Activated CD8-positive, alpha-beta T cell treated with anti-CD3 and anti-CD28 coated beads for 36 hours (primary cell): ENCODE measurements around the gene TANK. TPM values are rescaled to one million over a fixed set of nuclear protein-coding genes. Genes with fewer than 3 reads are reported as not detected.
"Not testable (repeated sequence)": the region's sequence is repeated elsewhere in the genome, so short reads cannot be mapped to it uniquely, and the experiment has no call there.

Experiments
- ATAC-seq: fragments of 200-7000 bp; cut with Tn5 transposase; one replicate; pipeline ENCODE4 v1.10.0; 2021; ENCODE audit warnings: mild to moderate bottlenecking, moderate library complexity
- CTCF ChIA-PET: fragments of 350-600 bp; sonication (Branson Sonifier 250); formaldehyde crosslinking; loops from one replicate; lab custom pipeline; 2021; ENCODE audit warnings: antibody characterized with exemption; lab: Charles Lee
- POLR2A ChIA-PET: fragments of 350-600 bp; sonication (Branson Sonifier 250); formaldehyde crosslinking; loops from one replicate; lab custom pipeline; 2021; ENCODE audit warnings: antibody characterized with exemption; lab: Charles Lee
- DNase-seq: peaks from one replicate; pipeline ENCODE4 v3.0.0-alpha.2; 2020
- H3K27ac Mint-ChIP-seq: one replicate; pipeline ENCODE4 v1.8.0; 2021; ENCODE audit warnings: mild to moderate bottlenecking, mixed read lengths
- H3K27me3 Mint-ChIP-seq: one replicate; pipeline ENCODE4 v1.8.0; 2021; ENCODE audit warnings: mixed read lengths
- H3K36me3 Mint-ChIP-seq: one replicate; pipeline ENCODE4 v1.8.0; 2021; ENCODE audit warnings: low read depth, mixed read lengths
- H3K4me1 Mint-ChIP-seq: one replicate; pipeline ENCODE4 v1.8.0; 2021; ENCODE audit warnings: low read depth, mixed read lengths
- H3K4me3 Mint-ChIP-seq: one replicate; pipeline ENCODE4 v1.8.0; 2021; ENCODE audit warnings: mild to moderate bottlenecking, moderate library complexity, mixed read lengths
- H3K9me3 Mint-ChIP-seq: one replicate; pipeline ENCODE4 v1.8.0; 2021; ENCODE audit warnings: mixed read lengths
- intact Hi-C: fragments of 100-400 bp; cut with micrococcal nuclease; formaldehyde crosslinking; loops from one replicate; pipeline ENCODE4 v1.10.0; 2022
- total RNA-seq, 2 experiments: library from RNA; stranded (reverse); gene quantifications; one replicate each; pipeline ENCODE4 v1.2.3, GENCODE V29; 2021
- TF ChIP-seq, protein P1 (sequence below): fragments of 200-600 bp; IDR thresholded peaks from one replicate; pipeline ENCODE4 v1.8.0; 2022; ENCODE audit warnings: antibody characterized with exemption, mild to moderate bottlenecking

TANK gene
- total RNA-seq, 2 experiments from 2014 or later, result 49.2 to 51.6 TPM

DNA sequence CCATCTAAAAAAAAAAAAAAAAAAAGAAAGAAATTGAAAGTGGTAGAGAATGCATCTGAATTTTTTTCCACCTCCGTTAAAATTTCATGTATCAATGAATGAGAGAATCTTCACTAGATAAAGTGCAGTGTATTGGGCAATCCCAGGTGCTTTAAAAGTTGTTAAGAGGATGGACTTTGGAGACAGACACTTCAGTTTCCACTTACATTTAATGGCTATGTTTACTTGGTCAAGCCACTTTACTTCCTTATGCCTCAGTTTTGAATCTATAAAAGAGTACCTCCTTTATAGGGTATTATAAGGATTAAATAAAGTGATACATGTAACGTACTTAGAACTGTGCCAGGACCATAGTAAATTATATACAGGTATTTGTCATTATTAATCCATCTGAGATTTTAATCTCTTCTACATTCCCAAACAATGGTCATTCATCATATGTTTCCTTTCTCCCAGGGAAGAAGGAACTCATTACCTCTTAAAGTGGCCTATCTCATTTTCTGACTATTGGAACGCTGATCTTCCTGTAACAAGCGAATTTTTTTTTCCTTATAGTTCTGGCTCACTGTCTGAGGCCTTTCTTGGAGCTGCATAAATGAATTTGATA is 29.1 kb upstream of the TANK start:
- H3K4me3 Mint-ChIP-seq, result no peak overlapping the region
- DNase-seq (no peak), ATAC-seq (no peak)
- TF ChIP-seq, protein P1, sequence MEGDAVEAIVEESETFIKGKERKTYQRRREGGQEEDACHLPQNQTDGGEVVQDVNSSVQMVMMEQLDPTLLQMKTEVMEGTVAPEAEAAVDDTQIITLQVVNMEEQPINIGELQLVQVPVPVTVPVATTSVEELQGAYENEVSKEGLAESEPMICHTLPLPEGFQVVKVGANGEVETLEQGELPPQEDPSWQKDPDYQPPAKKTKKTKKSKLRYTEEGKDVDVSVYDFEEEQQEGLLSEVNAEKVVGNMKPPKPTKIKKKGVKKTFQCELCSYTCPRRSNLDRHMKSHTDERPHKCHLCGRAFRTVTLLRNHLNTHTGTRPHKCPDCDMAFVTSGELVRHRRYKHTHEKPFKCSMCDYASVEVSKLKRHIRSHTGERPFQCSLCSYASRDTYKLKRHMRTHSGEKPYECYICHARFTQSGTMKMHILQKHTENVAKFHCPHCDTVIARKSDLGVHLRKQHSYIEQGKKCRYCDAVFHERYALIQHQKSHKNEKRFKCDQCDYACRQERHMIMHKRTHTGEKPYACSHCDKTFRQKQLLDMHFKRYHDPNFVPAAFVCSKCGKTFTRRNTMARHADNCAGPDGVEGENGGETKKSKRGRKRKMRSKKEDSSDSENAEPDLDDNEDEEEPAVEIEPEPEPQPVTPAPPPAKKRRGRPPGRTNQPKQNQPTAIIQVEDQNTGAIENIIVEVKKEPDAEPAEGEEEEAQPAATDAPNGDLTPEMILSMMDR, result no peak
- ChIA-PET POLR2A (no interaction called here), CTCF (no interaction called here)
- no peak overlapping the region for H3K27ac Mint-ChIP-seq
- peaks cover 3% of the 10 kb centered on the region for H3K27me3 Mint-ChIP-seq
- intact Hi-C loops, result no loop called here
- peaks cover 5% of the 10 kb centered on the region for H3K9me3 Mint-ChIP-seq
- peaks cover 24% of the 10 kb centered on the region for H3K4me1 Mint-ChIP-seq
- no peaks in the 10 kb centered on the region for H3K36me3 Mint-ChIP-seq

DNA sequence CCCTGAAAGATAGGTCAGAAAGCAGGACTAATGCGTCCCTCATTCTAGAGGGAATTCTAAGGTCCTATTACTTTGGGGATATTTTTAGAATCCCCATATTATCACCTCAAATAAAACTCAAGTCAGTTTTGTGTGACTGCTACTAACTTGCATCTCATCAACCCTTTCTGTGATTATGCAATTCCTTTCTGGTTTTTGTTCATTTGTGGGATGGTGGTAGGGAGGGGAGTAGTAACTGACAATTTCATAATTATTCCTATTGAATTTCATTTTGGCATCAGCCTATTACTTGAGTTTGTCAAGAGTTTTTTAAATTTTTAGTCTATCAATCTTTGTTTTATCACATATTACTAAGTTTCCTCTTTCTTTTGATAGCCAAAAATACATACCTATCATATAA is 28.4 kb upstream of the TANK start:
- ChIA-PET CTCF (interaction anchor here (1.6 kb wide), 1 partner anchor 12 kb away, joined by 3 read pairs; no protein-coding TSS in a partner anchor), POLR2A (no interaction called here)
- TF ChIP-seq, protein P1, result no peak

DNA sequence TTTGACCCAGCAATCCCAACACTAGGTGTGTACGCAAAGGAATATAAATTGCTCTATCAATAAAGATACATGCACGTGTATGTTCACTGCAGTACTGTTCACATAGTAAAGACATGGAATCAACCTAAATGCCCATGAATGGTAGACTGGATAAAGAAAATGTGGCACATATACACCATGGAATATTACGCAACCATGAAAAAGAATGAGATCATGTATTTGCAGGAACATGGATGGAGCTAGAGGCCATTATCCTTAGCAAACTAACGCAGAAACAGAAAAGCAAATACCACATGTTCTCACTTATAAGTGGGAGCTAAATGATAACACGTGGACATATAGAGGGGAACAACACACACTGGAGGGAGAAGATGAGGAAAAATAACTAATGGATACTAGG is 27.8 kb upstream of the TANK start:
- intact Hi-C loops, DNase-seq, H3K4me3 Mint-ChIP-seq, H3K36me3 Mint-ChIP-seq, H3K9me3 Mint-ChIP-seq, H3K27me3 Mint-ChIP-seq, ATAC-seq, H3K27ac Mint-ChIP-seq, POLR2A ChIA-PET: not testable (repeated sequence)
- H3K4me1 Mint-ChIP-seq, result peaks cover 32% of the 10 kb centered on the region
- CTCF ChIA-PET, result interaction anchor here (0.8 to 1.6 kb wide), 3 partner anchors 13 to 91 kb away, joined by 3 read pairs; no protein-coding TSS in a partner anchor

More for the DNA sequence above, 28.4 kb upstream of the TANK start:
- peaks cover 30% of the 10 kb centered on the region for H3K4me1 Mint-ChIP-seq
- H3K9me3 Mint-ChIP-seq, result peaks cover 5% of the 10 kb centered on the region
- H3K36me3 Mint-ChIP-seq, result no peaks in the 10 kb centered on the region
- intact Hi-C loops, result no loop called here
- DNase-seq, result no peak
- no peak overlapping the region for H3K27ac Mint-ChIP-seq
- no peak overlapping the region for H3K4me3 Mint-ChIP-seq
- H3K27me3 Mint-ChIP-seq, result peaks cover 3% of the 10 kb centered on the region
- ATAC-seq, result no peak

DNA sequence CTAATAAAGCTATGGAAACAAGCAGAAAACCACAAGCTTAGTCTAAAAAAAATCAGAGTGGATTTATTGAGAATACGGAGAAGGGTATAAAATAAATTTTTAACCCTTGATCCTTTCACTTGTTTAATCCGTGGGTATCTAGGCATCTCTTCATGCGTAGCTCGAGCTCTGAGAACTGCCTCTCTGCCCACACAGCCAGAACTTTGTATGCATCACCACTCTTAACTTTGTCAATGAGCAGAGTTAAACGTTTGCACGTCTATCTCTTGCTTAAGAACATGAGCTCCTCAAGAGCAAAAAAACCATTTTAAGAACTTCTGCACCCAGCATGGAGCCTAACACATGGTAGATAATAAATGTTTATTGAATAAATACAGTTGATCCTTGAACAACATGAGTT is 26.9 kb upstream of the TANK start:
- Mint-ChIP-seq H3K36me3 (peaks cover 2% of the 10 kb centered on the region), H3K9me3 (peaks cover 5% of the 10 kb centered on the region), H3K4me3 (no peak overlapping the region), H3K27ac (no peak overlapping the region), H3K4me1 (peaks cover 32% of the 10 kb centered on the region), H3K27me3 (peaks cover 3% of the 10 kb centered on the region)
- intact Hi-C loops, result no loop called here
- DNase-seq, result no peak
- no peak for ATAC-seq
- TF ChIP-seq, protein P1, result no peak
- ChIA-PET CTCF (interaction anchor here (0.8 to 1.6 kb wide), 3 partner anchors 14 to 90 kb away, joined by 3 read pairs; no protein-coding TSS in a partner anchor), POLR2A (no interaction called here)

DNA sequence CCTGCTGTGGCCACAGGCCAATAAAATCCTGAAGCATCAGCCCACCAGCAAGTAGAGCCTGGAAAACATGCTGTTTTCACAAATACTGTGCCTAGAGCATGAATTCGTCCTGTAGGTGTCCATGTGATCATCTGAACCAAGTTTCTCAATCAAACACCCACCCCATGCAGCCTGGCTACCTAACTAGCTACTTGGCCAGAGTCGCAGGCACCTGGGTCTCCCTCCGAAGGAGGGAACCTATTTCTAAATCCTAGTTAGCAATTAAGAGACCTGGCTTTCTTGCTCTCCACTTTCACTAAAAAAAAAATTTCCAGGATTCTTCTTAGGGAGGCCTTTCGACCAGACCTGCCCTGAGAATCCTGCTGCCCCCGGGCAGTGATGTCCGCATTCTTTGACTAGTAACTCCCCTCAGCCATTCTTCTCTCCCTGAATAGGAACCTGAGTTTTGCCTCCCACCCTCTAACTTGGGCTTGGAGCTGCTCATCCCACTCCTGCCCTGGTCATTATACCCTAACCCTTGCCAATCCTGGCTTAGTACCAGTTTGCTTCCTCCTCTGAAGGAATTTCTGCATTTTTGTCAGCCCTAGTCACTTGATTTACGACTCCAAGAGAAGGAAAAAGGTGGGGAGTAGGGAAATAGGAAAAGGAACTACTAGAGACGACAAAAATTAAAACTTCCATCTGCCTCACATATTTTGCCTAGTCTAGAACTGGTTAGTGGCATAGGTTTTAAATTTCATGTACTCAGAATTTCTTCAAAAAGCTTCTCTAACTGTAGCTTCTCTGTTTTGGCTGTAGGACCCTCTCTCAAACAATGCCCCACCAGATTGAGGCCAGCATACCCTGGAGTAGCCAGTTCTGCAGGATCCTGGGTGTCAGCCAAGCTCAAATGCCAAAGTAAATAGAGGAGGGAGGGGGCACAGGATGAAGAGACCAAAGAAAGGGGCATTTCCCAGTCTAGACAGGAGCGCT is 25.4 kb upstream of the TANK start:
- Mint-ChIP-seq H3K27me3 (no peaks in the 10 kb centered on the region), H3K4me3 (peak overlapping the region; percentile 23), H3K36me3 (peaks cover 4% of the 10 kb centered on the region), H3K4me1 (peaks cover 34% of the 10 kb centered on the region), H3K27ac (peak overlapping the region; percentile 47), H3K9me3 (peaks cover 5% of the 10 kb centered on the region)
- ChIA-PET CTCF (interaction anchor here (0.6 to 2.5 kb wide), 4 partner anchors 10 to 89 kb away, joined by 3 to 27 read pairs (median 6); no protein-coding TSS in a partner anchor), POLR2A (interaction anchor here (0.9 to 1.5 kb wide), 3 partner anchors 16 to 44 kb away, joined by 3 read pairs; partner anchors contain the start of gene TANK)
- ATAC-seq (no peak), DNase-seq (no peak)
- intact Hi-C loops, result no loop called here
- TF ChIP-seq, protein P1, result no peak
